DLD1 (cell line): ENCODE measurements around the gene VPS29.

Experiments
- in situ Hi-C: cut with HindIII; loops from 2 replicates; pipeline ENCODE4 v1.10.0; 2017; ENCODE audit warnings: low sequenced_read_pairs

VPS29 gene

GRCh38 chr12:110453569-110454296 lies 48.2 kb downstream of the VPS29 start:
- in situ Hi-C loops = no loop called here

- in situ Hi-C loops = no loop called here
These were observed 50.6 kb downstream of the VPS29 start for GRCh38 chr12:110451263-110451662.

- in situ Hi-C loops = no loop called here
These were observed 52.0 kb downstream of the VPS29 start, which contains the start of gene ARPC3 for GRCh38 chr12:110449799-110450497. Gene ARPC3 (minus strand): TSS chr12:110450337. CDS start chr12:110450260, 77 bp downstream.

GRCh38 chr12:110444455-110444854 lies 57.5 kb downstream of the VPS29 start:
- in situ Hi-C loops = no loop called here
